Gastroesophageal sphincter (tissue), 4 donors: ENCODE data around the gene TNFRSF18. TPM values are rescaled to one million over a fixed set of nuclear protein-coding genes. Genes with fewer than 3 reads are reported as not detected.

Experiments used
- ATAC-seq: fragments of 150-250 bp; one replicate; pipeline ENCODE4 v1.9.1; 2016; ENCODE audit warnings: mild to moderate bottlenecking, moderate library complexity
- H3K27ac ChIP-seq, 4 donors: fragments of 200-600 bp; sonication (generic) in 3 of 4; 1 replicate in 3 of 4; 2 replicates in 1 of 4; pipeline ENCODE4 v1.5.1; 2016 to 2019
- H3K27me3 ChIP-seq: fragments of 200-600 bp; sonication (generic); one replicate; pipeline ENCODE4 v1.5.1; 2019
- H3K36me3 ChIP-seq, 2 donors: fragments of 200-600 bp; sonication (generic); one replicate each; pipeline ENCODE4 v1.5.1; 2019; ENCODE audit warnings: control low read depth in 1 of 2
- H3K4me1 ChIP-seq, 3 donors: fragments of 200-600 bp; sonication (generic); 1 replicate in 2 of 3; 2 replicates in 1 of 3; pipeline ENCODE4 v1.5.1; 2016 to 2019; ENCODE audit warnings: control low read depth in 2 of 3
- H3K4me3 ChIP-seq, 2 donors: fragments of 200-600 bp; sonication (generic); one replicate each; pipeline ENCODE4 v1.5.1; 2019; ENCODE audit warnings: mild to moderate bottlenecking in 1 of 2, moderate library complexity in 1 of 2
- H3K9me3 ChIP-seq, 3 donors: fragments of 200-600 bp; sonication (generic); one replicate each; pipeline ENCODE4 v1.5.1; 2017 to 2019; ENCODE audit warnings: control low read depth in 2 of 3
- EP300 ChIP-seq: sonication (generic); formaldehyde crosslinking; IDR thresholded peaks from one replicate; pipeline ENCODE4 v1.6.1; 2017; ENCODE audit warnings: antibody characterized with exemption, mild to moderate bottlenecking
- POLR2A ChIP-seq, 2 donors: fragments of 450-650 bp; IDR thresholded peaks; one replicate each; pipeline ENCODE4 v1.6.1; 2017; ENCODE audit warnings: antibody characterized with exemption in 2 of 2, mild to moderate bottlenecking in 2 of 2, moderate library complexity in 1 of 2
- POLR2AphosphoS5 ChIP-seq: sonication (generic); formaldehyde crosslinking; IDR thresholded peaks from one replicate; pipeline ENCODE4 v1.6.1; 2017; ENCODE audit warnings: antibody characterized with exemption
- WGBS, 2 donors: methylation state at CpG; one replicate each; pipeline ENCODE4 v1.1.5; 2018; ENCODE audit warnings: low coverage in 1 of 2; 5-methylcytosine and 5-hydroxymethylcytosine counted together
- total RNA-seq, 4 donors: library from RNA; depleted of rRNA; stranded (reverse); fragments of >200 nt; gene quantifications; one replicate each; pipeline ENCODE4 v1.1.0, GENCODE V29; 2016
- TF ChIP-seq, protein P1 (sequence below), 4 experiments: fragments of 200-600 bp in 2 of 4; fragments of 450-650 bp in 2 of 4; sonication (generic) in 1 of 4; IDR thresholded peaks; one replicate each; pipeline ENCODE4 v1.5.1; 2017 to 2019; ENCODE audit warnings: antibody characterized with exemption in 4 of 4, mild to moderate bottlenecking in 2 of 4, moderate library complexity in 2 of 4

TNFRSF18 gene
- total RNA-seq, 4 donors from 2014 or later: 0.35 to 2.2 TPM; not detected in 2

DNA sequence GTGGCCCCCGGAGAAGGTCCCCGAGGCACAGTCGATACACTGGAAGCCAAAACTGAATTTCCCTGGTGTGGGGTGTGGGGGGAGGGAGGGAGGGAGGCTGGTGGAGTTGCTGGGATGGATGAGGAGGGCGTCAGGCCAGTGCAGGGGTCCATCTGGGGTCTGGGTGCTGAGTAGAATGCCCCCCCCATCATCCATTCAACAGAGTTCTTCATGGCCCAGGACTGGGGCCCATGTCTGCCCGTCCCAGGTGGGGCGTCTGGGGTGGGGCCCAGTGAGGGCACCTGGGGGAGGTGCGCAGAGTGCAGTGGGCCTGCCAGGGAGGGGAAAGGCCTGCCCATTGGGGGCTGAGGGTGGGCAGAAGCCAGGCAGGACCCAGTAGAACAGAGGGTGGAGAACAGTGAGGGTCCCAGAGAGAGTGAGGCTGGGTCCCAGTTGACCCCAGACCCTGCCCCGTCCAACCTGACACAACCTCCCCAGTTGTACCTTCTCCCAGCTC, 1.9 kb downstream of the TNFRSF18 start:
- no peak for ATAC-seq
- TF ChIP-seq POLR2AphosphoS5: no peak
- no peak for TF ChIP-seq POLR2A (IDR thresholded peaks at IDR 0.05)
- no peak for TF ChIP-seq EP300
- TF ChIP-seq, protein P1, sequence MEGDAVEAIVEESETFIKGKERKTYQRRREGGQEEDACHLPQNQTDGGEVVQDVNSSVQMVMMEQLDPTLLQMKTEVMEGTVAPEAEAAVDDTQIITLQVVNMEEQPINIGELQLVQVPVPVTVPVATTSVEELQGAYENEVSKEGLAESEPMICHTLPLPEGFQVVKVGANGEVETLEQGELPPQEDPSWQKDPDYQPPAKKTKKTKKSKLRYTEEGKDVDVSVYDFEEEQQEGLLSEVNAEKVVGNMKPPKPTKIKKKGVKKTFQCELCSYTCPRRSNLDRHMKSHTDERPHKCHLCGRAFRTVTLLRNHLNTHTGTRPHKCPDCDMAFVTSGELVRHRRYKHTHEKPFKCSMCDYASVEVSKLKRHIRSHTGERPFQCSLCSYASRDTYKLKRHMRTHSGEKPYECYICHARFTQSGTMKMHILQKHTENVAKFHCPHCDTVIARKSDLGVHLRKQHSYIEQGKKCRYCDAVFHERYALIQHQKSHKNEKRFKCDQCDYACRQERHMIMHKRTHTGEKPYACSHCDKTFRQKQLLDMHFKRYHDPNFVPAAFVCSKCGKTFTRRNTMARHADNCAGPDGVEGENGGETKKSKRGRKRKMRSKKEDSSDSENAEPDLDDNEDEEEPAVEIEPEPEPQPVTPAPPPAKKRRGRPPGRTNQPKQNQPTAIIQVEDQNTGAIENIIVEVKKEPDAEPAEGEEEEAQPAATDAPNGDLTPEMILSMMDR (IDR thresholded peaks at IDR 0.05): no peak
- Histone ChIP-seq H3K4me1 (peaks cover 0 to 42% (median 6%) of the 10 kb centered on the region in 3 donors), H3K36me3 (no peaks in the 10 kb centered on the region), H3K9me3 (no peaks in the 10 kb centered on the region), H3K27me3 (peaks cover 89% of the 10 kb centered on the region), H3K4me3 (no peak overlapping the region), H3K27ac (no peak overlapping the region)
- WGBS, 2 donors: no CpG with 5 or more reads among the region's 8 CpGs

DNA sequence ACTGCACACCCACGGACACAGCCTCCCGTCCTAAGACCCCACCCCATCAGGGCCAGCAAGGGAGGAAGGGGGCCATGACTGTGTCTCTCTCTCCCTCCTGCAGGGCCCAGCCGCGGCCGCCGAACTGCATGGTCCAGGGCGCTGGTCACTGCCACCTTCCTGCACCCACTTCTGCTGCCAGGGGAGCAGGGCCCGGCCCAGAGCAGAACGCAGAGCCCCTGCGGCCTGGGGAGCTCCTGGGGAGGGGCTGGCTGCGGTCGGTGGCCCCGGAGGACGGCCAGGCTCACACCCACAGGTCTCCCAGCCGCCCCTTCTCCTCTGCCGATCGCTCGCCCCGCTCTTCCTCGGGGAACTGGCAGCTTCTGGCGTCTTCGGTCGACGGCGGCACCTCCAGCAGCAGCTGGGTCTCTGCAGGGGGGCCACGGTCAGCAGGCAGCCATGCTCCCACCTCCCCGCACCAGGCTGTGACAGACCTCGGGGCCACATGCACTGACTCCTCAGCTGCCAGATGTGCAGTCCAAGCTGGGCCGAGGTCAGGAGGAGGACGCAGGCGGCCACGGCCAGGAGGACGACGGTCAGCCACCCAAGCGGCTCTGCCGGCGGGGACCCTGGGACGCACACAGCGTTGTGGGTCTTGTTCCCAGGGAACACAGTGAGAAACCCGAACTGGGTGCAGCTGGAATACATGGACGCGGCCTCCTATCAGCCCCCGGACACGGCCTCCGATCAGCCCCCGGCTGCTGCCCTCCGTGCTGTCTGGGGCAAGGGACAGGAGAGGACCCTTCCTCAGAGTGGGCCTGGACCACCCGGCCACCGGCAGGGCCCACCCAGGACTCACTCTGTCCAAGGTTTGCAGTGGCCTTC, 2.6 kb downstream of the TNFRSF18 start:
- H3K4me3 ChIP-seq: no peak overlapping the region
- no peak for ATAC-seq
- peaks cover 0 to 42% (median 6%) of the 10 kb centered on the region in 3 donors for H3K4me1 ChIP-seq
- TF ChIP-seq POLR2AphosphoS5: no peak
- no peak for TF ChIP-seq POLR2A (IDR thresholded peaks at IDR 0.05)
- TF ChIP-seq, protein P1 (IDR thresholded peaks at IDR 0.05): no peak
- no peak for TF ChIP-seq EP300
- H3K27me3 ChIP-seq: peaks cover 92% of the 10 kb centered on the region
- no peak overlapping the region for H3K27ac ChIP-seq
- H3K9me3 ChIP-seq: no peaks in the 10 kb centered on the region
- WGBS, 2 donors: 43 to 81% methylated on average over 1 to 10 of the region's 49 CpGs
- H3K36me3 ChIP-seq: no peaks in the 10 kb centered on the region

DNA sequence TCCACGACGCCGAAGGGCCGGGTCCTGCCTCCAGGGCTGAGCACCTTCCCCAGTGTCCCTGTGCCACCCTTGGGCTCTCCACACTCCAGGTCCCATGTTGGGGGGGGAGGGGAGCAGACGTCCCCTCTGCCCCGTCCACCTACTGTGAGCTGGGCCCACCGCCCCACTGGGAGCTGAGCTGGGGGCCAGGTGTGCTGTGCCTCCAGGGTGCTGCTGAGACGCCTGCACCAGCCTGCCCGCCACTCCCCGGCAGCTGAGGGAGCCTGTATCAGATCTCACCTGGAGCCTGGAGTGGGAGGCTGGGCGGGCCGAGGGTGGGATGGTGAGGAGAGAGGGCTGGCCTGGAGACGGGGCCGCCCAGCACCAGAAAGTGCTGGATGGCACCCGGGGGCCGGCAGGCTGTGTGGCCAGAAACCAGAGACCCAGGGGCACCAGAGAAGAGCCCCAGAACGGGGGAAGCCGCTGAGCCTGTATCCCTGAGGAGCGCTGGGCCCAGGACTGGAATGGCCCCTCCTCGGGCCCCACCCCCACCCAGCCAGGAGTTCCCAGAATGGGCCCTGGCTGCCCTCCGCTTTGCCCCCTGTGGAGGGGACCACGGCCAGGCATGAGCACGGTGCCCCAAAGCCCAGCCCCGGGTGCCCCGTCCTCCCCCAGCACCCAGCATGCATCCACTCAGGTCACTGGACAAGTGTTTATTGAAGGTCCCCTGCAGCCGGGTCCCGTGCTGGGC, 3.4 kb downstream of the TNFRSF18 start:
- Histone ChIP-seq H3K27me3 (peaks cover 84% of the 10 kb centered on the region), H3K36me3 (no peaks in the 10 kb centered on the region), H3K27ac (no peak overlapping the region), H3K4me3 (no peak overlapping the region), H3K9me3 (no peaks in the 10 kb centered on the region), H3K4me1 (peaks cover 0 to 34% (median 6%) of the 10 kb centered on the region in 3 donors)
- ATAC-seq: no peak
- WGBS, 2 donors: no CpG with 5 or more reads among the region's 27 CpGs
- TF ChIP-seq, protein P1 (IDR thresholded peaks at IDR 0.05): no peak
- TF ChIP-seq POLR2AphosphoS5: no peak
- no peak for TF ChIP-seq EP300
- no peak for TF ChIP-seq POLR2A (IDR thresholded peaks at IDR 0.05)

DNA sequence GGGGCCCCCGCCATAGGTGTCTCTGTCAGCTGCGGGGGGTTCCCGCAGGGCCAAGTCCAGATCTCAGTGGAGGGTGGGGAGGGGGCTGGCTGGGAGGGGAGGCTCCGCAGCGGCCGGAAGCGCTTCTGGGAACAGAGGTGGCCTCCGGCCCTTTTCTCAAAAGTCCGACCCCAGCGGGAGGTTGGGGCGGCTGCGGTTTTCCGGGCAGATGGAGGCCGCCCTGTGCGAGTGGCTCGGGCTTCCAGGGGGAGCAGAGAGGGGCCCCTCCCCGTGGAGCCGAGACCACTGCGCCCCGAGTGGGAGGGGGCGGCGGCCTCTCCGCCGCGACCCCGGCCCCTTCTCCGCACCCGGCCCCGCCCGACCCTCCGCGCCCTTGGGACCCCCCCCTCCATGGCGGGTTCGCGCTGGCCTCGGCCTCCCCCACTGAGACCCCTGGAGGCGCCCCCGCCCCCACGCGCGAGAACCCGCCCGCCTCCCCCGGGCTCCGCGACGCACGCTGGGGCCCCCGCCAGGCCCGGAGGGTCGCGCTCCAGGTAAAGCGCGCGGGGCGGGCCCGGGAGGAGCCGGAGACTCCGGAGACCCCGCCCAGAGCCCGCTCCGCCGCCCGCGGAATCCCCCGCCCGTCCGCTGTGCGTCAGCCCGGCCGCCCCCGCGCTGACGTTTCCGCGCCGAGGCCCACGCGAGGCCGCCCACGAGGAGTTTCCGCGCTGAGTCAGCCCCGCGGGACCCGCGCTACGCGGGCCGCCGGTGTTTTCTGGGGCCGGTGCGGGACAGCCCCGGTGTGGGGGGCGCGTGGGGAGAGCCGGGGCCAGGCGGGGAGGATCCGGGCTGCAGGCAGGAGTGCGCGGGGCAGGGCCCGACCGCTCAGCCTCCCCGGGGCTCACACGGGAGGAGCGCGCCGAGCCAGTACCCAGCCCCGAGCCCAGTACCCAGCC, 5.2 kb downstream of the TNFRSF18 start:
- peak overlapping the region; percentile 27 to 58 for H3K4me3 ChIP-seq
- WGBS, 2 donors: no CpG with 5 or more reads among the region's 109 CpGs
- peaks cover 66% of the 10 kb centered on the region for H3K27me3 ChIP-seq
- H3K4me1 ChIP-seq: peaks cover 0 to 21% (median 1%) of the 10 kb centered on the region in 3 donors
- no peaks in the 10 kb centered on the region for H3K36me3 ChIP-seq
- peak; percentile 47 for ATAC-seq
- TF ChIP-seq EP300: no peak
- no peak for TF ChIP-seq POLR2AphosphoS5
- TF ChIP-seq POLR2A (IDR thresholded peaks at IDR 0.05): no peak
- TF ChIP-seq, protein P1 (IDR thresholded peaks at IDR 0.05): no peak
- H3K27ac ChIP-seq: peak overlapping the region in 1 of 4 donors; percentile 56
- H3K9me3 ChIP-seq: no peaks in the 10 kb centered on the region
